T-helper 17 cell (primary cell): ENCODE data around the gene STK24. TPM values are rescaled to one million over a fixed set of nuclear protein-coding genes. Genes with fewer than 3 reads are reported as not detected.

ENCODE experiments used
- ATAC-seq: fragments of 150-1000 bp; cut with Tn5 transposase; 2 replicates; pipeline ENCODE4 v1.10.0; 2021; ENCODE audit warnings: mild to moderate bottlenecking, moderate library complexity
- DNase-seq, 3 donors: peaks; one replicate each; pipeline versions ENCODE4 v3.0.0 to v3.0.0-alpha.2; 2020 to 2021
- H3K9me3 ChIP-seq: one replicate; pipeline ENCODE4 v1.7.0; 2013; ENCODE audit warnings: low read length, mild to moderate bottlenecking; ENCODE audit not compliant: control insufficient read depth, poor library complexity, severe bottlenecking
- H3K27ac Mint-ChIP-seq: one replicate; pipeline ENCODE4 v1.8.0; 2022; ENCODE audit warnings: mild to moderate bottlenecking, moderate library complexity, mixed read lengths
- H3K27me3 Mint-ChIP-seq: one replicate; pipeline ENCODE4 v1.8.0; 2022; ENCODE audit warnings: mixed read lengths
- H3K36me3 Mint-ChIP-seq: one replicate; pipeline ENCODE4 v1.8.0; 2022; ENCODE audit warnings: low read depth, mixed read lengths
- H3K4me1 Mint-ChIP-seq: one replicate; pipeline ENCODE4 v1.8.0; 2022; ENCODE audit warnings: mild to moderate bottlenecking, mixed read lengths
- H3K4me3 Mint-ChIP-seq: one replicate; pipeline ENCODE4 v1.8.0; 2022; ENCODE audit warnings: mild to moderate bottlenecking, moderate library complexity, mixed read lengths
- total RNA-seq, 4 donors: library from RNA in 2 of 4; stranded (reverse) in 2 of 4; gene quantifications; one replicate each; pipeline ENCODE4 v1.2.3 and lab custom pipeline; 2022 to 2026

Gene STK24
- total RNA-seq, 2 donors from 2014 or later: 134 to 163 TPM

GRCh38 chr13:98479496-98480003, 97.4 kb downstream of the STK24 start:
- ATAC-seq (no peak), DNase-seq (no peak)
- peak overlapping the region; percentile 43 for H3K4me3 Mint-ChIP-seq
- H3K36me3 Mint-ChIP-seq: peaks cover 1% of the 10 kb centered on the region
- no peaks in the 10 kb centered on the region for H3K9me3 ChIP-seq
- peaks cover 65% of the 10 kb centered on the region for H3K4me1 Mint-ChIP-seq
- H3K27me3 Mint-ChIP-seq: no peaks in the 10 kb centered on the region
- peak overlapping the region; percentile 95 for H3K27ac Mint-ChIP-seq

- Mint-ChIP-seq H3K27me3 (no peaks in the 10 kb centered on the region), H3K27ac (peak overlapping the region; percentile 95), H3K4me1 (peaks cover 57% of the 10 kb centered on the region), H3K4me3 (peak overlapping the region; percentile 72), H3K36me3 (peaks cover 2% of the 10 kb centered on the region)
- no peaks in the 10 kb centered on the region for H3K9me3 ChIP-seq
- no peak for ATAC-seq
- DNase-seq: no peak
Measured at GRCh38 chr13:98478189-98479129, 98.4 kb downstream of the STK24 start.

- peak overlapping the region; percentile 95 for H3K27ac Mint-ChIP-seq
- peaks cover 2% of the 10 kb centered on the region for H3K36me3 Mint-ChIP-seq
- ATAC-seq (peak; percentile 91), DNase-seq (peak; percentile 65 to 85 (median 68))
- peaks cover 50% of the 10 kb centered on the region for H3K4me1 Mint-ChIP-seq
- no peaks in the 10 kb centered on the region for H3K27me3 Mint-ChIP-seq
- no peaks in the 10 kb centered on the region for H3K9me3 ChIP-seq
- peak overlapping the region; percentile 72 for H3K4me3 Mint-ChIP-seq
Measured at GRCh38 chr13:98476538-98476966, 100.4 kb downstream of the STK24 start.

- peak; percentile 63 for ATAC-seq
Measured at GRCh38 chr13:98476106-98476505, 100.8 kb downstream of the STK24 start.

GRCh38 chr13:98475522-98475921, 101.4 kb downstream of the STK24 start:
- H3K27me3 Mint-ChIP-seq: no peaks in the 10 kb centered on the region
- peak overlapping the region; percentile 95 for H3K27ac Mint-ChIP-seq
- peaks cover 46% of the 10 kb centered on the region for H3K4me1 Mint-ChIP-seq
- H3K9me3 ChIP-seq: no peaks in the 10 kb centered on the region
- no peak overlapping the region for H3K4me3 Mint-ChIP-seq
- DNase-seq: no peak
- no peak for ATAC-seq
- peaks cover 2% of the 10 kb centered on the region for H3K36me3 Mint-ChIP-seq

More at GRCh38 chr13:98476106-98476505, 100.8 kb downstream of the STK24 start:
- DNase-seq: peak; percentile 32 to 74 (median 66)
- Mint-ChIP-seq H3K36me3 (peaks cover 2% of the 10 kb centered on the region), H3K27ac (peak overlapping the region; percentile 95), H3K4me3 (peak overlapping the region; percentile 72), H3K4me1 (peaks cover 48% of the 10 kb centered on the region), H3K27me3 (no peaks in the 10 kb centered on the region)
- no peaks in the 10 kb centered on the region for H3K9me3 ChIP-seq

- peak overlapping the region; percentile 95 for H3K27ac Mint-ChIP-seq
- H3K27me3 Mint-ChIP-seq: no peaks in the 10 kb centered on the region
- peaks cover 2% of the 10 kb centered on the region for H3K36me3 Mint-ChIP-seq
- DNase-seq (no peak), ATAC-seq (no peak)
- H3K9me3 ChIP-seq: no peaks in the 10 kb centered on the region
- H3K4me1 Mint-ChIP-seq: peaks cover 44% of the 10 kb centered on the region
- peak overlapping the region; percentile 19 for H3K4me3 Mint-ChIP-seq
Measured at GRCh38 chr13:98474761-98475160, 102.1 kb downstream of the STK24 start.

GRCh38 chr13:98474292-98474691, 102.6 kb downstream of the STK24 start:
- peaks cover 39% of the 10 kb centered on the region for H3K4me1 Mint-ChIP-seq
- ATAC-seq: no peak
- peaks cover 2% of the 10 kb centered on the region for H3K36me3 Mint-ChIP-seq
- DNase-seq: no peak
- H3K4me3 Mint-ChIP-seq: no peak overlapping the region
- peak overlapping the region; percentile 95 for H3K27ac Mint-ChIP-seq
- H3K27me3 Mint-ChIP-seq: no peaks in the 10 kb centered on the region
- no peaks in the 10 kb centered on the region for H3K9me3 ChIP-seq

GRCh38 chr13:98473788-98474144, 103.1 kb downstream of the STK24 start:
- H3K9me3 ChIP-seq: no peaks in the 10 kb centered on the region
- H3K27ac Mint-ChIP-seq: peak overlapping the region; percentile 95
- DNase-seq: no peak
- no peak for ATAC-seq
- H3K27me3 Mint-ChIP-seq: no peaks in the 10 kb centered on the region
- peaks cover 2% of the 10 kb centered on the region for H3K36me3 Mint-ChIP-seq
- peak overlapping the region; percentile 28 for H3K4me3 Mint-ChIP-seq
- H3K4me1 Mint-ChIP-seq: peaks cover 36% of the 10 kb centered on the region

- Mint-ChIP-seq H3K4me3 (no peak overlapping the region), H3K36me3 (peaks cover 2% of the 10 kb centered on the region), H3K27ac (peak overlapping the region; percentile 95), H3K4me1 (peaks cover 31% of the 10 kb centered on the region), H3K27me3 (no peaks in the 10 kb centered on the region)
- DNase-seq (no peak), ATAC-seq (no peak)
- no peaks in the 10 kb centered on the region for H3K9me3 ChIP-seq
Measured at GRCh38 chr13:98473135-98473787, 103.6 kb downstream of the STK24 start.

GRCh38 chr13:98471934-98472333, 105.0 kb downstream of the STK24 start:
- ATAC-seq (no peak), DNase-seq (no peak)
- Mint-ChIP-seq H3K27ac (peak overlapping the region; percentile 95), H3K4me1 (peaks cover 30% of the 10 kb centered on the region), H3K36me3 (peaks cover 2% of the 10 kb centered on the region), H3K4me3 (no peak overlapping the region), H3K27me3 (no peaks in the 10 kb centered on the region)
- no peaks in the 10 kb centered on the region for H3K9me3 ChIP-seq

- no peaks in the 10 kb centered on the region for H3K9me3 ChIP-seq
- Mint-ChIP-seq H3K27me3 (no peaks in the 10 kb centered on the region), H3K4me3 (no peak overlapping the region), H3K36me3 (peaks cover 2% of the 10 kb centered on the region), H3K4me1 (peaks cover 22% of the 10 kb centered on the region), H3K27ac (peak overlapping the region; percentile 16)
- ATAC-seq (no peak), DNase-seq (no peak)
Measured at GRCh38 chr13:98470920-98471319, 106.0 kb downstream of the STK24 start.

- no peaks in the 10 kb centered on the region for H3K9me3 ChIP-seq
- no peak for DNase-seq
- no peaks in the 10 kb centered on the region for H3K27me3 Mint-ChIP-seq
- peak overlapping the region; percentile 49 for H3K27ac Mint-ChIP-seq
- H3K4me3 Mint-ChIP-seq: no peak overlapping the region
- peaks cover 3% of the 10 kb centered on the region for H3K36me3 Mint-ChIP-seq
- no peak for ATAC-seq
- H3K4me1 Mint-ChIP-seq: peaks cover 22% of the 10 kb centered on the region
Measured at GRCh38 chr13:98468929-98469328, 108.0 kb downstream of the STK24 start.

GRCh38 chr13:98468361-98468760, 108.5 kb downstream of the STK24 start:
- H3K9me3 ChIP-seq: no peaks in the 10 kb centered on the region
- peaks cover 23% of the 10 kb centered on the region for H3K4me1 Mint-ChIP-seq
- no peak for DNase-seq
- H3K27me3 Mint-ChIP-seq: no peaks in the 10 kb centered on the region
- peak overlapping the region; percentile 49 for H3K27ac Mint-ChIP-seq
- H3K4me3 Mint-ChIP-seq: no peak overlapping the region
- peaks cover 4% of the 10 kb centered on the region for H3K36me3 Mint-ChIP-seq
- ATAC-seq: no peak
